Kidney capillary endothelial cell (primary cell): ENCODE data around the gene ZNF383.
"Not testable (repeated sequence)": the region's sequence is repeated elsewhere in the genome, so short reads cannot be mapped to it uniquely, and the experiment has no call there.

Experiments used
- DNase-seq: peaks from one replicate; pipeline ENCODE4 v3.0.0-alpha.2; 2018; ENCODE audit warnings: low spot score

Gene ZNF383

DNA sequence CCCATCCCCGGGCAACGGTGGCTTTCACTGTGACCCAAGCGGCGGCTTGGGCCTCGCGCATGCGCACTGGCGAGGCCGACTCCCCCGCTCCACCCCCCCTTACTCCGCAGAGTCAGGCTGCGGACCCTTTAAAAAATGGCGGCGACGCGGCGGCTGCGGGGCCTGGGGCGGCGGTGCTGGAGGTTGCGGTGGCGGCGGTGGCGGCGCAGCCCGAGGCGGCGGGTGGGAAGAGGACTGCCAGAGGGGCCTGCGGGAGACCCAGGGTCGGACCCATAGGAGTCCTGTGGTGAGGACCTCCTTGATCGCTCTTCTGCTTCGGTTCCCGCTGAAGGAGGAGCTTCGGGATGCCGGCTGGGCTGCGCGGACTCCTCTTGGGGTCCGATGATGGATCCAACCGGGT lies 76.2 kb downstream of the ZNF383 start:
- DNase-seq, result not testable (repeated sequence)
